Stimulated activated CD4-positive, alpha-beta T cell treated with anti-CD3 and anti-CD28 coated beads, TNF-alpha, amount 100 ng/mL, for 4 hours (primary cell): Measurements from ENCODE around the gene DNASE2.
A peak's percentile ranks its signal among the peaks of the same experiment; 100 is the strongest.
"Not testable (repeated sequence)": the region's sequence is repeated elsewhere in the genome, so short reads cannot be mapped to it uniquely, and the experiment has no call there.

ENCODE experiments used
- DNase-seq, 3 experiments: peaks; one replicate each; pipeline ENCODE4 v3.0.0-alpha.2; 2020; ENCODE audit warnings: low read depth in 3 of 3

DNASE2 gene

GRCh38 chr19:12881172-12881808 is at the start of gene DNASE2:
Gene DNASE2 (minus strand): TSS chr19:12881449. CDS start chr19:12881375, 74 bp downstream.
- peak; percentile 72 to 83 (median 79) for DNase-seq

- DNase-seq: no peak
These were observed 48.9 kb upstream of the DNASE2 start for GRCh38 chr19:12930002-12930645.

- DNase-seq: no peak
These were observed 43.5 kb upstream of the DNASE2 start for GRCh38 chr19:12924621-12925310.

GRCh38 chr19:12922959-12923358 is 41.7 kb upstream of the DNASE2 start:
- no peak for DNase-seq

GRCh38 chr19:12921047-12921446 is 39.8 kb upstream of the DNASE2 start:
- no peak for DNase-seq

GRCh38 chr19:12918253-12918652 is 37.0 kb upstream of the DNASE2 start:
- DNase-seq: no peak

GRCh38 chr19:12915860-12916259 is 34.6 kb upstream of the DNASE2 start:
- not testable (repeated sequence) for DNase-seq

GRCh38 chr19:12913851-12914690 is 32.8 kb upstream of the DNASE2 start:
- DNase-seq: peak in 2 of 3 experiments; percentile 26

GRCh38 chr19:12913011-12913561 is 31.8 kb upstream of the DNASE2 start:
- DNase-seq: no peak

- no peak for DNase-seq
These were observed 31.3 kb upstream of the DNASE2 start for GRCh38 chr19:12912571-12912970.

- DNase-seq: no peak
These were observed 25.9 kb upstream of the DNASE2 start for GRCh38 chr19:12907166-12907565.

- DNase-seq: no peak
These were observed 18.8 kb upstream of the DNASE2 start for GRCh38 chr19:12899891-12900518.

- no peak for DNase-seq
These were observed 15.2 kb upstream of the DNASE2 start for GRCh38 chr19:12896460-12896859.

GRCh38 chr19:12893582-12893981 is 12.3 kb upstream of the DNASE2 start:
- no peak for DNase-seq

- DNase-seq: no peak
These were observed 10.3 kb upstream of the DNASE2 start for GRCh38 chr19:12891553-12892021.

- peak; percentile 82 to 93 (median 90) for DNase-seq
These were observed 9.7 kb upstream of the DNASE2 start, which contains the start of gene GCDH for GRCh38 chr19:12890787-12891552. Gene GCDH (plus strand): TSS chr19:12891160. CDS start chr19:12891305, 145 bp downstream.

GRCh38 chr19:12890299-12890786 is 9.1 kb upstream of the DNASE2 start:
- not testable (repeated sequence) for DNase-seq

- DNase-seq: no peak
These were observed 6.9 kb upstream of the DNASE2 start for GRCh38 chr19:12888006-12888603.

- no peak for DNase-seq
These were observed 5.9 kb upstream of the DNASE2 start, which contains the start of gene KLF1 for GRCh38 chr19:12886969-12887747. Gene KLF1 (minus strand): TSS chr19:12887201. CDS start chr19:12887140, 61 bp downstream.
